Stimulated activated CD4-positive, alpha-beta T cell treated with anti-CD3 and anti-CD28 coated beads, Interleukin-15, amount 100 ng/mL, for 48 hours (primary cell): ENCODE measurements around the gene ATP2C2.
"Not testable (repeated sequence)": the region's sequence is repeated elsewhere in the genome, so short reads cannot be mapped to it uniquely, and the experiment has no call there.

ENCODE experiments used
- DNase-seq, 2 donors: peaks; one replicate each; pipeline ENCODE4 v3.0.0-alpha.2; 2020; ENCODE audit warnings: low read depth in 2 of 2

Gene ATP2C2

DNA sequence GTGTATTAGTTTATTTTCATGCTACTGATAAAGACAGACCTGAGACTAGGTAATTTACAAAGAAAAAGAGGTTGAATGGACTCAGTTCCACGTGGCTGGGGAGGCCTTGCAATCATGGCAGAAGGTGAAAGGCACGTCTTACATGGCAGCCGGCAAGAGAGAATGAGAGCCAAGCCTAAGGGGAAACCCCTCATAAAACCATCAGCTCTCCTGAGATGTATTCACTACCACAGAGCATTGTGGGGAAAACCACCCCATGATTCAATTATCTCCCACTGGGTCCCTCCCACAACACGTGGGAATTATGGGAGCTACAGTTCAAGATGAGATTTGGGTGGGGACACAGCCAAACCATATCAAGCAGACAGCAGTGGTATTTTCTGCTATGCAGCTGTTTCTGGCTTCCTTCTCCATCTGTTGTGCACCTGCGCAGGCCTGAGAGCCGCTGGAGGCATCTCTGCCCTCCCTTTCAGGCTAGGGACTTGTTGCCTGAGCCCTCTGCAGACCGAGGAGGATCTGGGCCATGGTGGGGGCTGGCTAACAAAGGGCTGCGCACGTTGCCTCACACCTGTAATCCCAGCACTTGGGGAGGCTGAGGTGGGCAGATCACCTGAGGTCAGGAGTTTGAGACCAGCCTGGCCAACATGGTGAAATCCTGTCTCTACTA lies 82.8 kb downstream of the ATP2C2 start:
- DNase-seq = not testable (repeated sequence)

DNA sequence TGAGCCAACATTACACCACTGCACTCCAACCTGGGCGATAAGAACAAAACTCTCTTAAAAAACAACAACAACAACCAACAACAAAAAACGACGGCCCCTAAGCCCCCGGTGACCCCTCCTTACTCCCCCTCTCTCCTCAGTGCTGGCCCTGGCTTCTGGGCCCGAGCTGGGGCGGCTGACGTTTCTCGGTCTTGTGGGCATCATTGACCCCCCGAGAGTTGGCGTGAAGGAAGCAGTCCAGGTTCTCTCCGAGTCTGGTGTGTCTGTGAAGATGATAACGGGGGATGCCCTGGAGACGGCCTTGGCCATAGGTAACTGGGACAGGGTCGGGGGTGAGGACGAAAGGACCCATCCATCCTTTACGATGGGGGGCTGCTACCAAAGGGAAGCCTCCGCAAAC lies 83.4 kb downstream of the ATP2C2 start:
- no peak for DNase-seq

DNA sequence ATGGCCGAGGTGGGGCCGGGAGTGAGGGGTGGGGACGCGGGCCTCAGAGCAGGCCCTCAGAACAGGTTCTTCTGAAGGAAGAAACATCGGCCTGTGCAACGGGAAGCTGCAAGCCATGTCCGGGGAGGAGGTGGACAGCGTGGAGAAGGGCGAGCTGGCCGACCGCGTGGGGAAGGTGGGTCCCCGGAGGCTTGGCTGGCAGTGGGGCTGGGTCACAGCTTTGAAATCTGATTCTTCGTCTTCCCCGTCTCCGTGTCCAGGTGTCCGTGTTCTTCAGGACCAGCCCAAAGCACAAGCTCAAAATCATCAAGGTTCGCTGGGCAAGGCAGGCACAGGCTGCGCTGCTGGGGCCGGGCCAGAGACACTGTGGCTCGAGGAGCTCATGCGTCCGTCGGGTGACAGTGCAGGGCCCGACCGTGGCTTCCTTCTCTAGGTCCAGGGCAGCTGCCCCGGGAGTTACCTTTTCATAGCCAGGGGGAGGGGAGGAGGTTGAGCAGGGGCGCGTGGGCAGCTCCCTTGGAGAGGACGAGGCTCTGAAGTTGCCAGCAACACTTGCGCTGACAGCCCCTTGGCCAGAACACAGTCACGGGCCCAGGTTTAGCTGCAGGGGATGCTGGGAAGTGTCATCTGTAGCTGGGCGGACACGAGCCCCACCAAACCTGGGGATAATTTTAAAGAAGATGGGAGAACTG lies 84.9 kb downstream of the ATP2C2 start:
- no peak for DNase-seq

DNA sequence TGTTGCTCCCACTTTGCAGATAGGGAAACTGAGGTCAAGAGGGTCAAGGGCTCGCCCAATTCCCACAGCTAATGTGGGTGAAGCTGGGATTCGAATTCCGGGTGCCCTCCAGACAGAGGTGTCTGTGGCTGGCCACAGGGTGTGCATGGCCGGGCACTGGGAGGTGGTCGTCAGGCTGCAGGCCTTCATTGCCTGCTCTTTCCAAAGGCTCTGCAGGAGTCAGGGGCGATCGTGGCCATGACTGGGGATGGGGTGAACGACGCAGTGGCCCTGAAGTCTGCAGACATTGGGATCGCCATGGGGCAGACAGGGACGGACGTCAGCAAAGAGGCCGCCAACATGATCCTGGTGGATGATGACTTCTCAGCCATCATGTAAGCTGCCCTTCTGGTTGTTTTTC lies 86.3 kb downstream of the ATP2C2 start:
- DNase-seq = no peak

DNA sequence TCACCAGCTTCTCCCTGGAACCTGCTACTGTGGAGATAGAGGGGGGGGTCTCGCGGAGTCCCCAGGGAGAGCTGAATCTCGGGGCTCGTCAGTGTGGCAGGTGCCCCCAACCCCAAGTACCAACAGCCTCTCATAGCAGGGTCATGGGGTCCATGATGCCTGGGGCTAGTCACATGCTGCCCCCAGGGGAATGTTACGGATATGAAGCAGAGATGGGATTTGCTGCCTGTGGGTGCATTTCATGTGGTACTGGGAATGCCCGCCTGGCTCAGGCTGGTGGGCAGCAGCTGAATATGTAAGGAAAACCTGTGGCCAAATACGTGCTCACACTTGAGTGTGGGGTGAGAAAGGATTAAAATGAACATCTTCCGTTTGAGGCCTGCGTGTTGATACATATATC lies 86.7 kb downstream of the ATP2C2 start:
- no peak for DNase-seq

DNA sequence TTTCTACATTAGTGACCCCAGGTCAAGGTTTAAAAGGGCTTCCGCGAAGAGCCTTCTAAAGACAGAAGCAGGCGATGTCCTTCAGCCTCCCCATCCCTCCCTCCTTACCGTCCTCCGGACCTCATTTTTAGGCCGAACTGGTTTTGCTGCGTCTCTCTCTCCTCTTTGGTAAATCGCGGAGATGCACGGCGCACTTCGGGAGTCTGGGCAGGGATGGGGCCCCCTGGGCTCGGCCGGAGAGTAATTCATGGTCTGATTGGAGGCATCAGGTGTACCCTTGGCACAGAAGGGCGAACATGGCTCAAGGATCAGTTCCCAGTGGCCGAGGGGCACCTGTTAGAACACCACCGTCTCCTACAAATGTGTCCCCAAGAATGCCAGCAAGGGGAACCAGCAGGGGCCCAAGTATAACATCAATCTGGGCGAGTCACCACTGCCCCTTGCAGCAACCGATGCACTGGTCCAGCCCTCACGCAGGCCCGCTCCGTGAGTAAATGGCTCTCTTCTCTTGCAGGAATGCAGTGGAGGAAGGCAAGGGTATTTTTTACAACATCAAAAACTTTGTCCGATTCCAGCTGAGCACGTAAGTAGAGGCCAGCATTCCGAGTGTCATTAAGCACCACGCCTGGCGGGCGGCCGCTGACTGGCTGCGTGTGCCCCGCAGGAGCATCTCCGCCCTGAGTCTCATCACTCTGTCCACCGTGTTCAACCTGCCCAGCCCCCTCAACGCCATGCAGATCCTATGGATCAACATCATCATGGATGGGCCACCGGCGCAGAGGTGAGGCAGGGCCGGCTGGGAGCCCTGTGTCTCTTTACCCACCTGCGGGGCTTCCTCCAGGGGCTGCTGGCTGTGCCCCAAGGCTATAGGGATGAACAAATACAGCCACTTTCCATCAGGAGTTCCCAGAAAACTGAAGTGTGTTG lies 90.5 kb downstream of the ATP2C2 start:
- DNase-seq = no peak

DNA sequence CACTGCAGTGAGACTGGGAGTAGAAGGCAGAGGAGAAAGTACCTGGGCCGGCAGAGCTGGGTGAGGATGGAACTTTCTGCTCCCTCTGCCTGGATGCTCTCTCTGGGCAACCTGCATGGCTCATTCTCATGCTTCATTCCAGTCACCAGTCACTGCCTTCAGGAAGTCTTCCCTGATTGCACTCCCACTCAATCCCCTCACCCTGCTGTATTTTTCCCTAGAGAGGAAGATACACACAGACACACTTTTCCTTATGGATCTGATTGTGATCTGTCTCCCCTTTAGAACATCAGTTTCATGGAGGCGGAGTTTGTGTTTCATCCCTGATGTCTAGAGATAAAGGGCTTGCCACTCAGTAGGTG lies 91.2 kb downstream of the ATP2C2 start:
- DNase-seq = no peak

DNA sequence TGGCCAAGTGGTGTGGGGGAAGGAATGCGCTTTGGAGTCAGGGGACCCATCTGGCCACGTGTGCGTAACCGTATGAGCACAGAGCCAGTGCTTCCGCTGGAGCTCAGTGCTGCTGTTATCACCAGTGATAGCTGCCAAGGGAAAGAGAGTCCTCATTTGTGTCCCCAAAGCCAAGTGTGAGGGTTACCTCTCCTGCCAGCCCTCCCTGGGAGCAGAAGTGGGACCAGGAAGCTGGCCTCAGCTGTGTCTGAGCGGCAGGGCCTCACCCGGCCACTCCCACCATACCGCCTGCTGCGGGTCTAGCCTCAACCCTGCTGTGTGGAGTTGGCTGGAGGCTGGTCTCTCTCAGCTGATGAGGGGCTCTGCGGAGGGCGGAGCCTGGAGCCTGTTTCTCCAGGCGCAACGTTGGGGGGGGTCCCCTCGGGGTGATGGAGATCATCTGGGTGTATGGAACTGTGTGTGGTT lies 91.6 kb downstream of the ATP2C2 start:
- DNase-seq = no peak

DNA sequence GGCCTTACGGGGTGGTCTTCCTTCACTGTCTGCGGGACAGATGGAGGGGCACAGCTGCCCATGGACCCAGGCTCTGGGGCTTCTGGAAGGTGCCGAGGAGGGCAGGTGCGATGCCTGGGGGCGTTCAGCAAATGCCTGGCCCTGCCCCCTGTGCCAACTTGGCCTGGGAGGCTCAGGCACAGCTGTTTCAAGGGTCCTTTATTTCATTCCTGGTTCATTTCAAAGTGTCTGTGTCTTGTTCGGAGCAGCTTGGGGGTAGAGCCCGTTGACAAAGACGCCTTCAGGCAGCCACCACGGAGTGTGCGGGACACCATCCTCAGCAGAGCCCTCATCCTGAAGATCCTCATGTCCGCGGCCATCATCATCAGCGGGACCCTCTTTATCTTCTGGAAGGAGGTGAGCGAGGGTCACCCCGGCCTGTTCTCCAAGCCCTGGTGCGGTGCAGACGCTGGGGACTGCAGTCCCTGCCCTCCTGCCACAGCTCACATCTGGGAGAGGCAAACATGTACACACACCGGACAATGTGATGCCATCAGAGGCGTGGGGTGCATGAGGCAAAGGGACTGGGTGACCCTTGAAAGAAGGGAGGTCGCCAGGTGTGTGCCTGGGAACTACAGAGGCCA lies 92.2 kb downstream of the ATP2C2 start:
- no peak for DNase-seq

DNA sequence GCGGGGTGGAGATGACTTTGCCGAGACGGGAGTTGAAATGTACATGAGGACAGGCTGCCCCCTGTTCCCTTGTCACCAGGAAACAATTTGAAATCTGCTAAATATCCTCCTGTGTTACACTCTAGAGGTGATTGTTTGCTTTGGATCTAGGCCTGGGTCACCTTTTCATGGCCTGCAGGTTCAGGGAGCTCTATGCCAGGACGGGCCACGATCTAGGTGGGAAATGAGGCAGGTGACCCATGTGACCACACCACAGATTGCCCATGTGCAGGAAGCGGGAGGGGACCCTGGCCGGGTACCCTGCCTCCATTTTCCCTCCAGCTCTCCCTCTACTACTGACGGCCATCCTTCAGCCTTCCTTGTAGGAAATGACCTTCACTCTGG lies 92.7 kb downstream of the ATP2C2 start:
- no peak for DNase-seq

DNA sequence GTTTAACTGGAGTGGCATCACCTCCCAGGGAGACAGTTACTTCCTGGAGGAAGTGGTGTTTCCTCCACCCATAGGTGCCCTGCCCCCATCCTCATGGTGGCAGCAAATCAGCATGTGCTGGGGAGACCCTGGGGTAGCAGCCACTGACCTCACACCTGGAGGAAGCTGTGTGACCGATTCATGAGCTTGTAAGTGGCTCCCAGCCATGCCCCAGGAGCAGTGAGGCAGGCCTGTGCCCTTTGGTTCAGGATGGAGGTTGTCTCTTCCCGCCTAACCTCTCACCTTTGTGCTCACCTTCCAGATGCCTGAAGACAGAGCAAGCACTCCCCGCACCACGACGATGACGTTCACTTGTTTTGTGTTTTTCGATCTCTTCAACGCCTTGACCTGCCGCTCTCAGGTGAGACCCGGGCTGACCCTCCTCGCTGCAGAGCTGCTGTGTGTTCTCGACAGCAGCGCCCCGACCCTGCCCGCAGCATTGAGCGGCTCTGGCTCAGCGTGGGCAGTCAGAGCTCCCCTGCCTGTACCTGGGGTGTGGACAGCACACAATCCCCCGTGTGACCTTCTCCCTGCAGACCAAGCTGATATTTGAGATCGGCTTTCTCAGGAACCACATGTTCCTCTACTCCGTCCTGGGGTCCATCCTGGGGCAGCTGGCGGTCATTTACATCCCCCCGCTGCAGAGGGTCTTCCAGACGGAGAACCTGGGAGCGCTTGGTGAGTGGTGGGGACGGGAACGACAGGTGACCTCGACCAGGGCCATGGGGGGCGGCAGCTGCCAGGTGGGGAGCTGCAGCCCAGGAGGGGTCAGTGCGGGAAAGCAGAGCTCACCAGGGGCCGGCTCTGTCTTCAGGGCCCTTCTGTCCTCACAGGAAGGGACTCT lies 93.3 kb downstream of the ATP2C2 start:
- DNase-seq = no peak

DNA sequence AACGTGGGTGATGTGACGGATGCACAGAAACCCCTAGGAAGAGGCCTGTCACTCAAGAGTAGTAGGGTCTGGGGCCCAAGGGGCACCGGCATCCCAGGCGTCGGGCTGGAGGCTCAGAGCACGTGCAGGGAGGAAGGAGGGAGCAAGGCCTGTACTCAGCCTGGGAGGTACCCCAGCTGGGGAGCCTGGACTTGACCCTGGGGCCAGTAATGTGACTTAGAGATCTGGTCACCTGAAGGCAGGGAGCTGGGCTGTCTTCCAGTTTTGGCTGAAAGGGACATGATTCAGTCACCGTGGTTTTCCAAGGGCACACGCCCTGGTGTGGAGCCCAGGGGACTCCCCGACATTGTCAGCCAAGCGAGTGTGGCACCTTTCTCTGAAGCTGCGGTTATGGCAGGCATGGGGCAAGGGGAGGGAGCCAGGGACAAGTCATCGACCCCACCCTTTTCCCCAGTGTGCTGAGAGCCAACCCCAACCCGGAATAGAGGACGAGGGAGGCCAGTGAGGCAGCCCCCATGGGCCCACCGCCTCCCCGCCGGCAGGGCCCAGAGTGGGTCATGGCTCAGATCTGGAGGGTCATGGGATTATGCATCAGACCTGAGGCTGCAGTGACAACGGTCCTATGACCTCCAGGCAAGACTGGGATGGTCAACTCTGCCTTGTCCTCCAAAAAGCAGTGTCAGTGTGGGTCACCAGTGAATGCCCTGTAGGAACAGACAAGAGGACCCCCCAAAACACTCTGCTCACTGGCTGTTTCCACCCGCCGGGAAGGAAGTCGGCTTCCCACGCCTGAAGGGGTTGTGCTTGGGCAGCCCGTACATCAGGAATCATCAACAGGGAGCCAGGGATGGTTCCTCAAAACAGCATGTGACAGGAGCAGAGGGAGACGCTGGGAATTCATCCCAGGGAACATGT lies 94.2 kb downstream of the ATP2C2 start:
- DNase-seq = no peak

DNA sequence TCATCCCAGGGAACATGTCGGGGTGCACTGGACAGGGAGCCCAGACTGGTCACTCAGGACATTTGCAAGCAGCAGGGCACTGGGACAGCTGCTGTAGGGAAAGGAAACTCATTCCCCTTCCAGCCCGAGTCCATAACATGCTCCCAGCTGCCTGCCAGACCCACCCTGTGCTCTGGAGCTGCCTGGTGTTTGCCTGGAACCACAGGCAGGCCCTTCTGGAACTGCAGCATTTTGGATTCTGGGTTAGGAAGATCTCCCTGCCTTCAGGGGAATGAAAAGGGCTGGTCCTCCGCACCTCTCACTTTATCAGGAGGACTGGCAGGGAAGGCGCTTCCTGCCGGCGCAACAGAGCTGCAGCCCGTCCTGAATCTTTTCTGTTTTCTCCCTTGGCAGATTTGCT lies 94.9 kb downstream of the ATP2C2 start:
- DNase-seq = no peak

DNA sequence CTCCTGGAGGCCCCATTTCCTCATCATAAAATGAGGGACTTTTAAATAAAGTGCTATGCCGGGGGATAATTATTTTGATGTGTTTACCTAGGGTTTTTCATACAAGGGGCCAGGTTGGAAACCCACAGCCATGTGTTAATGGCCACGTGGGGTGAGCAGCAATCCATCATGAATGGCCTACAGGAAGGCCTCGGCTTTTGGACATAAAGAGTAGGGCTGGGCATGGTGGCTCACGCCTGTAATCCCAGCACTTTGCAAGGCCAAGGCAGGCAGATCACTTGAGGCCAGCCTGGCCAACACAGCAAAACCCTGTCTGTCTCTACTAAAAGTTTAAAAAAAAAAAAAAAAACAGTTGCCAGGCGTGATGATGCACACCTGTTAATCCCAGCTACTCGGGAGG lies 95.8 kb downstream of the ATP2C2 start:
- no peak for DNase-seq

DNA sequence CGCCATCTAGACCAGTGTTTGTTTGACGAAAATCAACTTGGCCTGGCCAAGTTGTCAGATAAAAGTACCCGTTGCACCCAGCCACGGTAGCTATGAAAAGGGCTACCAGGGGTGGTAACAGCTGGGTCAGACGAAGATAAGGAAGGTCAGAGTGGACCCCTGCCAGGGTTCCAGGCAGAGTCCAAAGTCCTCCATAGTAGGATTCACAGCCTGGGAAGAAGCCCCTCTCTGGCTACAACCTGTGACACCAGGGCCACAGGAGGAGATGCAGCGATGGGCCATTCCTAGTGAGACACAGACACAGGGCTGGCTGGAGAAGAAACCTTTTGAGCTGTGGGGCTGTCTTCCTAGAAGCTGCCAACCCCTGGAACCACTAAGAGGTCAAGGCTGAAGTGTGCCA lies 96.8 kb downstream of the ATP2C2 start:
- DNase-seq = no peak

DNA sequence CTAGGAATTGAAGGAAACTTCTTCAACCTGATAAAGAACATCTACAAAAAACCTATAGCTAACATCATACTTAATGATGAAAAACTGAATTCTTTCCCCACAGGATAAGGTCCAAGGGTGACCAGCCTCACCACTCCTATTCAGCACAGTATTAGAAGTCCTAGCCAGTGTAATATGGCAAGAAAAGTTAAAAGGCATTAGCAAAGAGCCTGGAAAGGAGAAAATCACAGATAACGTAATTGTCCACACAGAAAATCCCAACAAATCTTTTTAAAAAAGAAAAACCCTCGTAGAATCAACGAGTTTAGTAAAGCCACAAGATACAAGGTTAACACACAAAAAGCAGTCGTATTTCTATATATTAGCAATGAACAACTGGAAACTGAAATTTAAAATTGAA lies 98.4 kb downstream of the ATP2C2 start:
- DNase-seq = no peak

DNA sequence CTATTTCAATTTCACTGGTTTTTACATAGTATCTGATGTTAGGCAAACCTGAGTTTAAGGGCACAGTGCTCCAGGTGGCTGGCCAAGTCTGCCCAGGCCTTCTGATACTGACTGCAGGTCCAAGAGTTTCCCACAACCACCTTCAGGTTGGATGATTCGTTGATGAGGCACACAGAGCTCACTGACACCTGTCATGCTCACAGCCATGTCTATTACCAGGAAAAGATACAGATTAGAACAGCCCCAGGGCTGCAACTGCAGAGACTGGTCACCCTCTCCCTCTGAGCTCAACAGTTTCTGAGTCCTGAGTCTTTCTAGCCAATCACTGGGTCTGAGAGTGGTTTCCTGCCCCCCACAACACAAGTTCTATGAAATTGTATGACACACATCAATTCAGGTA lies 98.9 kb downstream of the ATP2C2 start:
- DNase-seq = peak in 1 of 2 donors; percentile 4

DNA sequence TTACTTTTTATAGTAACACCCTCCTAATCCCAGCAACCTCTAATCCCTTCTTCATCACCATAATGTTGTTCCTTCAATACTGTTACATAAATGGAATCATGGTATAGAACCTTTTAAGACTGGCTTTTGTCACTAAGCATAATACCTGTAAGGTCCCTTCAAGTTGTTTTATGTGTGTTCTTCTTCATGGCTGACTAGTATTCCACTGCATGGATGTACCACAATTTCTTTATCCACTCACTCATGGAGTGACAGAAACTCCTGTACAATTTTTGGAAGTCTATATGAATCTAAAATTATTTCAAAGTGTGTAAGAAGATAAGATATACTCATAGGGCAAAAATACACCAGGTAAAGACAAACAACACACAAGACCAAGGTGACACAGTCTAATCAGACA lies 99.4 kb downstream of the ATP2C2 start:
- DNase-seq = no peak

DNA sequence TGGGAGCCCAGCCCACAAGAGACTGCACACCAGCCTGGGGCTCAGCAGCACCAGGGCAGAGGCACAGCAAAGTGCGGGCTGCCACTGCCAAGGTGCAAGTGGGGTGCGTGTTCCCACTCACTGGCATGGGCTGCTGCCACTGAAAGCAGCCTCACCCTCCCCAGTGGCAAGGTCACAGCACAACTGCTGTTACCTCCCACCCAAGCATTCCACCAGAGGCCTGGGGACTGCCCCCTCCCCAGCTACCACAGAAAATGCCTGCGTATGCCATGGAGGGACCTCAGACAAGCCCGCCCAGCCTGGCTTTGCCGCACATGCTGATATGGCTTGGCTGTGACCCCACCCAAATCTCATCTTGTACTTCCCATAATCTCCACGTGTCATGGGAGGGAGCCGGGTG lies 103.0 kb downstream of the ATP2C2 start:
- DNase-seq = no peak

DNA sequence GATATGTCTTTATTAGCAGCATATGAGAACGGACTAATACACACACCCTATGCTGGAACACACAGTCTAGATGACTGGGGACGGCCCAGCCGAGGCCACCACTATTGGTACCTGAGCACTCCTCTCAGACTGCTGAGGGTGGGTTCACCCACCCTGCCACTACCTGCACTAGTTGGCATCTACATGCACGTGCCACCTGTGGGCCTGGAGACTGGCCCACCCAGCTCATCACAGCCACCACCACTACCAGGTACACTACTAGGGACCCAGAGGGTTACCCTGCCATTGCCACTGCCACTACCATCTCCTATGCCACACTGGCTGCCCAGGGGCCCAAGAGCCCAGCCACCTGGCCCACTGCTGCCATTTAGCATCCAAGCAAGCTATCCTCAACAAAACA lies 103.6 kb downstream of the ATP2C2 start:
- DNase-seq = no peak
